ENCODE data around the gene SIRPB1.

DNA sequence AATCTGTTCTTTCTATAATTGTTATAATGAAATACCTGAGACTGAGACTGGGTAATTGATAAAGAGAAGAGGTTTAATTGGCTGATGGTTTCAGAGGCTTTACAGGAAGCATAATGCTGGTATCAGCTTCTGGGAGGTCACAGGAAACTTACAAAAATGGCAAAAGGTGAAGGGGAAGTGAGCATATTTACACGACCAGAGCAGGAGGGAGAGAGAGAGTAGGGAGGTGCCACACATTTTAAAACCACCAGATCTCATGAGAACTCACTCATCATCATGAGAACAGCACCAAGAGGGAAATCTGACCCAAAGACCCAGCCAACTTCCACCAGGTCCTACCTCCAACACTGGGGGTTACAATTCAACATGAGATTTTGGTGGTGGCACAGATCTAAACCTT lies 2.6 kb upstream of the SIRPB1 start:
- TF ChIP-seq, protein P1, sequence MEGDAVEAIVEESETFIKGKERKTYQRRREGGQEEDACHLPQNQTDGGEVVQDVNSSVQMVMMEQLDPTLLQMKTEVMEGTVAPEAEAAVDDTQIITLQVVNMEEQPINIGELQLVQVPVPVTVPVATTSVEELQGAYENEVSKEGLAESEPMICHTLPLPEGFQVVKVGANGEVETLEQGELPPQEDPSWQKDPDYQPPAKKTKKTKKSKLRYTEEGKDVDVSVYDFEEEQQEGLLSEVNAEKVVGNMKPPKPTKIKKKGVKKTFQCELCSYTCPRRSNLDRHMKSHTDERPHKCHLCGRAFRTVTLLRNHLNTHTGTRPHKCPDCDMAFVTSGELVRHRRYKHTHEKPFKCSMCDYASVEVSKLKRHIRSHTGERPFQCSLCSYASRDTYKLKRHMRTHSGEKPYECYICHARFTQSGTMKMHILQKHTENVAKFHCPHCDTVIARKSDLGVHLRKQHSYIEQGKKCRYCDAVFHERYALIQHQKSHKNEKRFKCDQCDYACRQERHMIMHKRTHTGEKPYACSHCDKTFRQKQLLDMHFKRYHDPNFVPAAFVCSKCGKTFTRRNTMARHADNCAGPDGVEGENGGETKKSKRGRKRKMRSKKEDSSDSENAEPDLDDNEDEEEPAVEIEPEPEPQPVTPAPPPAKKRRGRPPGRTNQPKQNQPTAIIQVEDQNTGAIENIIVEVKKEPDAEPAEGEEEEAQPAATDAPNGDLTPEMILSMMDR (IDR thresholded peaks at IDR 0.05), result no peak
- TF ChIP-seq POLR2A (IDR thresholded peaks at IDR 0.05), result no peak
